GM12873 (cell line): Measurements from ENCODE around the gene SNAPC4.

Source experiments
- CTCF ChIP-seq: IDR thresholded peaks from 2 replicates; pipeline ENCODE4 v1.5.1; 2012; ENCODE audit warnings: low read depth, mild to moderate bottlenecking, moderate library complexity, low read length, control low read depth; ENCODE audit not compliant: insufficient read depth; ENCODE audit errors: missing control alignments

SNAPC4 gene

GRCh38 chr9:136353757-136354488 is 46.0 kb downstream of the SNAPC4 start:
- TF ChIP-seq CTCF, result no peak

GRCh38 chr9:136353088-136353487 is 46.9 kb downstream of the SNAPC4 start:
- no peak for TF ChIP-seq CTCF

- TF ChIP-seq CTCF, result no peak
These were observed 47.3 kb downstream of the SNAPC4 start for GRCh38 chr9:136352682-136353081.

GRCh38 chr9:136351252-136351800 is 48.6 kb downstream of the SNAPC4 start:
- TF ChIP-seq CTCF, result no peak
